ENCODE results near the gene MRPL4. TPM values are rescaled to one million over a fixed set of nuclear protein-coding genes. Genes with fewer than 3 reads are reported as not detected.
A peak's percentile ranks its signal among the peaks of the same experiment; 100 is the strongest.

Gene MRPL4
- total RNA-seq, 2 experiments from 2014 or later: 115 to 116 TPM

DNA sequence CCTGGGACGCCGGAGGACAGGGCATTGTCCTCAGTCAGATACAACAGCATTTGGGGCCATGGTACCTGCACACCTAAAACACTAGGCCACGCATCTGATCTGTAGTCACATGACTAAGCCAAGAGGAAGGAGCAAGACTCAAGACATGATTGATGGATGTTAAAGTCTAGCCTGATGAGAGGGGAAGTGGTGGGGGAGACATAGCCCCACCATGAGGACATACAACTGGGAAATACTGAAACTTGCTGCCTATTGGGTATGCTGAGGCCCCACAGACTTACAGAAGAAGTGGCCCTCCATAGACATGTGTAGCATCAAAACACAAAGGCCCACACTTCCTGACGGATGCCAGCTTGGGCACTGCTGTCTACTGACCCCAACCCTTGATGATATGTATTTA, 33.4 kb downstream of the MRPL4 start:
- Mint-ChIP-seq H3K27ac (no peak overlapping the region), H3K4me3 (no peak overlapping the region), H3K9me3 (no peaks in the 10 kb centered on the region), H3K36me3 (ENCODE audit: low read depth) (peaks cover 25% of the 10 kb centered on the region), H3K27me3 (ENCODE audit: low read depth) (peaks cover 24% of the 10 kb centered on the region), H3K4me1 (ENCODE audit: low read depth) (peaks cover 35% of the 10 kb centered on the region)
- CTCF ChIA-PET: interaction anchor here (1.8 kb wide), 1 partner anchor 14 kb away, joined by 8 read pairs; the partner anchor contains the start of gene ICAM1
- intact Hi-C loops (cut with micrococcal nuclease): loop anchor here (5.0 kb wide), 1 partner anchor 47 kb away; the partner anchor contains the start of gene RAVER1
- DNase-seq: no peak

DNA sequence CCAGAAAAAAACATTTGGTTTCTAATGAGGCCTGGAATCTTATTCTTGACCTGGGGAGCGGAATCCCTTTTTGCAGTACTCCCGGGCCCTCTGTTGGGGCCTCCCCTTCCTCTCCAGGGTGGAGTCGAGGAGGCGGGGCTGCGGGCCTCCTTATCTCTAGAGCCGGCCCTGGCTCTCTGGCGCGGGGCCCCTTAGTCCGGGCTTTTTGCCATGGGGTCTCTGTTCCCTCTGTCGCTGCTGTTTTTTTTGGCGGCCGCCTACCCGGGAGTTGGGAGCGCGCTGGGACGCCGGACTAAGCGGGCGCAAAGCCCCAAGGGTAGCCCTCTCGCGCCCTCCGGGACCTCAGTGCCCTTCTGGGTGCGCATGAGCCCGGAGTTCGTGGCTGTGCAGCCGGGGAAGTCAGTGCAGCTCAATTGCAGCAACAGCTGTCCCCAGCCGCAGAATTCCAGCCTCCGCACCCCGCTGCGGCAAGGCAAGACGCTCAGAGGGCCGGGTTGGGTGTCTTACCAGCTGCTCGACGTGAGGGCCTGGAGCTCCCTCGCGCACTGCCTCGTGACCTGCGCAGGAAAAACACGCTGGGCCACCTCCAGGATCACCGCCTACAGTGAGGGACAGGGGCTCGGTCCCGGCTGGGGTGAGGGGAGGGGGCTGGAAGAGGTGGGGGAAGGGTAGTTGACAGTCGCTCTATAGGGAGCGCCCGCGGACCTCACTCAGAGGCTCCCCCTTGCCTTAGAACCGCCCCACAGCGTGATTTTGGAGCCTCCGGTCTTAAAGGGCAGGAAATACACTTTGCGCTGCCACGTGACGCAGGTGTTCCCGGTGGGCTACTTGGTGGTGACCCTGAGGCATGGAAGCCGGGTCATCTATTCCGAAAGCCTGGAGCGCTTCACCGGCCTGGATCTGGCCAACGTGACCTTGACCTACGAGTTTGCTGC, 35.1 kb downstream of the MRPL4 start, which contains the start of gene ICAM4:
Gene ICAM4 (plus strand): TSS at position 153 of the 935 bp plus-strand sequence. CDS start 58 bp downstream, at position 211.
- H3K9me3 Mint-ChIP-seq: no peaks in the 10 kb centered on the region
- no peak within 1 kb of the TSS for H3K4me3 Mint-ChIP-seq

DNA sequence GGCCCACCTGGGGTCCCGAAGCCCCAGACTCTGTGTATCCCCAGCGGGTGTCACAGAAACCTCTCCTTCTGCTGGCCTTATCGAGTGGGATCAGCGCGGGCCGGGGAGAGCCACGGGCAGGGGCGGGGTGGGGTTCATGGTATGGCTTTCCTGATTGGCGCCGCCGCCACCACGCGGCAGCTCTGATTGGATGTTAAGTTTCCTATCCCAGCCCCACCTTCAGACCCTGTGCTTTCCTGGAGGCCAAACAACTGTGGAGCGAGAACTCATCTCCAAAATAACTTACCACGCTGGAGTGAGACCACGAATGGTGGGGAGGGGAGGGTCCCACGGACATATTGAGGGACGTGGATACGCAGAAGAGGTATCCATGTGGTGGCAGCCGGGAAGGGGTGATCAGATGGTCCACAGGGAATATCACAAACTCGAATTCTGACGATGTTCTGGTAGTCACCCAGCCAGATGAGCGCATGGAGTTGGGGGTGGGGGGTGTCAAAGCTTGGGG, 36.7 kb downstream of the MRPL4 start:
- intact Hi-C loops (cut with micrococcal nuclease): loop anchor here (1.0 to 5.0 kb wide), 2 partner anchors 17 to 44 kb away; partner anchors contain the start of genes ICAM1 and RAVER1

More for the DNA sequence above, 35.1 kb downstream of the MRPL4 start, which contains the start of gene ICAM4:
- DNase-seq: peak; percentile 51
- peaks cover 47% of the 10 kb centered on the region for H3K4me1 Mint-ChIP-seq (ENCODE audit: low read depth)
- H3K27ac Mint-ChIP-seq: no peak within 1 kb of the TSS
- H3K36me3 Mint-ChIP-seq (ENCODE audit: low read depth): peaks cover 21% of the 10 kb centered on the region
- CTCF ChIA-PET: interaction anchor here (0.5 to 3.6 kb wide), 8 partner anchors 16 to 331 kb away, joined by 3 to 13 read pairs (median 4); partner anchors contain the start of gene ICAM1
- H3K27me3 Mint-ChIP-seq (ENCODE audit: low read depth): peaks cover 41% of the 10 kb centered on the region
- intact Hi-C loops (cut with micrococcal nuclease): loop anchor here (1.0 to 5.0 kb wide), 2 partner anchors 8 to 45 kb away; partner anchors contain the start of gene RAVER1

DNA sequence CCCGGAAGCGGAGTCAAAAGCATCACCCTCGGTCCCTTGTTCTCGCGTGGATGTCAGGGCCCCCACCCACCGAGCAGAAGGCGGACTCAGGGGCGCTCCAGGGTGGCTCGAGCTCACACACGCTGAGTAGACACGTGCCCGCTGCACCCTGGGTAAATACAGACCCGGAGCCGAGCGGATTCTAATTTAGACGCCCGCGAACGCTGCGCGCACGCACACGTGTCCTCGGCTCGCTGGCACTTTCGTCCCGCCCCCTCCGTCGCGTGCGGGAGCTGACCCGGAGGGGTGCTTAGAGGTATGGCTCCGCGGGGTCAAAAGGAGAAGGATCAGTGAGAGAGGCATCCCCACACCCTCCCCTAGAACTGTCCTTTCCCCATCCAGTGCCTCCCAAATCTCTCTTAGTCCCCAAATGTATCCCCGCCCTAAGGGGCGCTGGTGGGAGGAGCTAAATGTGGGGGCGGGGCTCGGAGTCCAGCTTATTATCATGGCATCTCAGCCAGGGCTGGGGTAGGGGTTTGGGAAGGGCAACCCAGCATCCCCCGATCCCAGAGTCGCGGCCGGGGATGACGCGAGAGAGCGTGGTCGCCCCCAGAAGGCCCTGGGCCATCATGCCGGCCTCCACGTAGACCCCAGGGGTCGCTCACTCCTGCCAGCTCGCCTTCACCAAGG, 37.3 kb downstream of the MRPL4 start:
- no peak overlapping the region for H3K27ac Mint-ChIP-seq
- H3K9me3 Mint-ChIP-seq: no peaks in the 10 kb centered on the region
- peaks cover 63% of the 10 kb centered on the region for H3K27me3 Mint-ChIP-seq (ENCODE audit: low read depth)
- DNase-seq: peak; percentile 72
- CTCF ChIA-PET: interaction anchor here (0.5 to 3.6 kb wide), 10 partner anchors 9 to 600 kb away, joined by 3 to 13 read pairs (median 4); partner anchors contain the start of gene ICAM1
- H3K4me1 Mint-ChIP-seq (ENCODE audit: low read depth): peaks cover 64% of the 10 kb centered on the region
- intact Hi-C loops (cut with micrococcal nuclease): loop anchor here (1.0 to 5.0 kb wide), 2 partner anchors 18 to 43 kb away; partner anchors contain the start of genes ICAM1 and RAVER1
- peaks cover 14% of the 10 kb centered on the region for H3K36me3 Mint-ChIP-seq (ENCODE audit: low read depth)
- H3K4me3 Mint-ChIP-seq: peak overlapping the region; percentile 71

More for the DNA sequence above, 36.7 kb downstream of the MRPL4 start:
- CTCF ChIA-PET: interaction anchor here (0.6 to 3.6 kb wide), 9 partner anchors 9 to 129 kb away, joined by 3 to 13 read pairs (median 4); partner anchors contain the start of gene ICAM1
- Mint-ChIP-seq H3K27me3 (ENCODE audit: low read depth) (peaks cover 57% of the 10 kb centered on the region), H3K9me3 (no peaks in the 10 kb centered on the region), H3K4me1 (ENCODE audit: low read depth) (peaks cover 61% of the 10 kb centered on the region), H3K36me3 (ENCODE audit: low read depth) (peaks cover 18% of the 10 kb centered on the region), H3K27ac (no peak overlapping the region), H3K4me3 (peak overlapping the region; percentile 71)
- peak; percentile 46 for DNase-seq

DNA sequence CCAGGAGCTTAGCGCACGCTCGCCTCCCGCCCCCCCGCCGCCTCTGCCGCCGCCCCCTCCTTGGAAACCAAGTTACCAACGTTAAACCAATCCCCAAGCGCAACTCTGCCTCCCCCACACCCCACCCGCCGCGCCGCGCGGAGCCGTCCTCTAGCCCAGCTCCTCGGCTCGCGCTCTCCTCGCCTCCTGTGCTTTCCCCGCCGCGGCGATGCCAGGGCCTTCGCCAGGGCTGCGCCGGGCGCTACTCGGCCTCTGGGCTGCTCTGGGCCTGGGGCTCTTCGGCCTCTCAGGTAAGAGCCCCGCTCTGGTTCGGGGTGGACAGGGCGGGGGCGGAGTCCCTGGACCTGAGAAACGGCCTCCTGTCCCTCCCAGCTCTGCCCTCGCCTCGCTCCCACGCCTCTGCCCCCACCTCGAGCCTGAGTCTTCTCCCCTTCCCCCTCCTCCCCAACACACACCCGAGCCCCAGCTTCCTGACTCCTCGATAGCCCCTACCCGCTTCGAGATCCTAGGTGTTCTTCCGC, 37.9 kb downstream of the MRPL4 start, which contains the start of gene ICAM5:
Gene ICAM5 (plus strand): TSS at position 117 of the 521 bp plus-strand sequence. CDS start 92 bp downstream, at position 209.
- intact Hi-C loops (cut with micrococcal nuclease): loop anchor here (1.0 to 5.0 kb wide), 2 partner anchors 19 to 42 kb away; partner anchors contain the start of genes ICAM1 and RAVER1
- no peaks in the 10 kb centered on the region for H3K9me3 Mint-ChIP-seq
- H3K27ac Mint-ChIP-seq: no peak within 1 kb of the TSS
- CTCF ChIA-PET: interaction anchor here (0.5 to 3.6 kb wide), 8 partner anchors 10 to 600 kb away, joined by 4 to 13 read pairs (median 6); partner anchors contain the start of gene ICAM1
- DNase-seq: no peak
- peaks cover 69% of the 10 kb centered on the region for H3K4me1 Mint-ChIP-seq (ENCODE audit: low read depth)
- peaks cover 69% of the 10 kb centered on the region for H3K27me3 Mint-ChIP-seq (ENCODE audit: low read depth)
- peak within 1 kb of the TSS; percentile 71 for H3K4me3 Mint-ChIP-seq
- H3K36me3 Mint-ChIP-seq (ENCODE audit: low read depth): peaks cover 13% of the 10 kb centered on the region

DNA sequence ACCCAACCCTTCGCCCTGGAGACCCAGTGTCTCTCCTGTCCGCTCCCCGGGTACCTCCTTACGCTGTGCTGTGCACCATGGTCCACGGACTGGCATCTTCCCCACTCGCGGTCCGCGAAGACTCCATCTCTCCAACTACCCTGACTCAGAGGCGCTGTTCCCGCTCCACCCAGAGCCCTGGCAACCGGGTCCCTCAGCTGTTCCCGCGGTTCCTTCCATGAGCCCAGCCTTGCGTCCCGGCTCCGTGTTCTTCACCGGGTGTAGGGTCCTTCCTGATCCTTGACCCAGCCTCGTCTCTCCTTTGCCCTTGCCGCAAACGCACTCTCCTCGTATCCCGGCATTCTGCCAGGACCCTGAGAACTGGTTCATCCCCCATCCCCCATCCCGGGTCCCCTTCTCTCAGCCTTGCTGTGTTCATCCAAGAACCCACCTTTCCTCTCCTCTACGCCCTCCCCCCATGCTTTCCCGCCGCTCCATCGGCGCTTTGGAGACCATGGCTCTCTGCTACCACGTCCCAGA, 38.4 kb downstream of the MRPL4 start:
- CTCF ChIA-PET: interaction anchor here (1.5 to 3.6 kb wide), 5 partner anchors 20 to 100 kb away, joined by 7 to 13 read pairs (median 9); partner anchors contain the start of gene ICAM1
- H3K27me3 Mint-ChIP-seq (ENCODE audit: low read depth): peaks cover 71% of the 10 kb centered on the region

DNA sequence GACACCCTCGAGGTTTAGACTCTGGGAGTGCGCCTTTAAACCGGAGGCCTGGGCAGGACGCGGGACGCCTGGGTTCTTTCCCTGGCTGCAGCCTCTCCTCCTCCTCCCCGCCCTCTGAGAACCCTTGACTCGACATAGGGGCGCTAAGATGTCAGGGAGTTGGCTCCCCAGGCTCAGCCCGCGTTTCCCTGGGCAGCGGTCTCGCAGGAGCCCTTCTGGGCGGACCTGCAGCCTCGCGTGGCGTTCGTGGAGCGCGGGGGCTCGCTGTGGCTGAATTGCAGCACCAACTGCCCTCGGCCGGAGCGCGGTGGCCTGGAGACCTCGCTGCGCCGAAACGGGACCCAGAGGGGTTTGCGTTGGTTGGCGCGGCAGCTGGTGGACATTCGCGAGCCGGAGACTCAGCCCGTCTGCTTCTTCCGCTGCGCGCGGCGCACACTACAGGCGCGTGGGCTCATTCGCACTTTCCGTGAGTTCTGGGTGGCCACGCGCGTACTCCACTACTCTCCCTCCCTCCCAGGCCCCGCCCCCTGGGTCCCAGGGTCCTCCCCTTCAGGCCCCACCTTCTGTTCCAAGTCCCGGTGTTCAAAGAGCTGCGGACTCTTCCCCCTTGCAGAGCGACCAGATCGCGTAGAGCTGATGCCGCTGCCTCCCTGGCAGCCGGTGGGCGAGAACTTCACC, 39.0 kb downstream of the MRPL4 start:
- Mint-ChIP-seq H3K27me3 (ENCODE audit: low read depth) (peaks cover 77% of the 10 kb centered on the region), H3K36me3 (ENCODE audit: low read depth) (peaks cover 5% of the 10 kb centered on the region), H3K4me1 (ENCODE audit: low read depth) (peaks cover 78% of the 10 kb centered on the region), H3K9me3 (no peaks in the 10 kb centered on the region), H3K27ac (no peak overlapping the region), H3K4me3 (peak overlapping the region; percentile 71)
- CTCF ChIA-PET: interaction anchor here (0.6 to 3.6 kb wide), 6 partner anchors 20 to 101 kb away, joined by 3 to 13 read pairs (median 7); partner anchors contain the start of genes ICAM1 and RAVER1
- peak; percentile 48 for DNase-seq
- intact Hi-C loops (cut with micrococcal nuclease): no loop called here

More for the DNA sequence above, 38.4 kb downstream of the MRPL4 start:
- intact Hi-C loops (cut with micrococcal nuclease): no loop called here
- peak overlapping the region; percentile 71 for H3K4me3 Mint-ChIP-seq
- peaks cover 7% of the 10 kb centered on the region for H3K36me3 Mint-ChIP-seq (ENCODE audit: low read depth)
- no peaks in the 10 kb centered on the region for H3K9me3 Mint-ChIP-seq
- DNase-seq: no peak
- H3K27ac Mint-ChIP-seq: no peak overlapping the region
- H3K4me1 Mint-ChIP-seq (ENCODE audit: low read depth): peaks cover 72% of the 10 kb centered on the region

DNA sequence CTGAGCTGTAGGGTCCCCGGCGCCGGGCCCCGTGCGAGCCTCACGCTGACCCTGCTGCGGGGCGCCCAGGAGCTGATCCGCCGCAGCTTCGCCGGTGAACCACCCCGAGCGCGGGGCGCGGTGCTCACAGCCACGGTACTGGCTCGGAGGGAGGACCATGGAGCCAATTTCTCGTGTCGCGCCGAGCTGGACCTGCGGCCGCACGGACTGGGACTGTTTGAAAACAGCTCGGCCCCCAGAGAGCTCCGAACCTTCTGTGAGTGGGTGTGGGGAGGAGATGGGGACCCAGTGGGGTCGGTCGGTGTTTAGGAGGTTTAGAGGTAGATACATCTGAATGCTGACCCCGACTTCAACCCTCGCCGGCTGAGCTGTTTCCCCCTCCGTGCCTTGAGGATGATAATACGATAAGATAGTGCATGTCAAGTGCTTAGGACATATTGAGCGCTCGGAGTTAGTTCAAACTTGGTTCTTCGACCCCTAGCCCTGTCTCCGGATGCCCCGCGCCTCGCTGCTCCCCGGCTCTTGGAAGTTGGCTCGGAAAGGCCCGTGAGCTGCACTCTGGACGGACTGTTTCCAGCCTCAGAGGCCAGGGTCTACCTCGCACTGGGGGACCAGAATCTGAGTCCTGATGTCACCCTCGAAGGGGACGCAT, 39.7 kb downstream of the MRPL4 start:
- DNase-seq: no peak
- no peak overlapping the region for H3K27ac Mint-ChIP-seq
- H3K9me3 Mint-ChIP-seq: no peaks in the 10 kb centered on the region
- peak overlapping the region; percentile 52 for H3K4me3 Mint-ChIP-seq
- intact Hi-C loops (cut with micrococcal nuclease): no loop called here
- H3K27me3 Mint-ChIP-seq (ENCODE audit: low read depth): peaks cover 79% of the 10 kb centered on the region
- CTCF ChIA-PET: interaction anchor here (0.6 to 1.7 kb wide), 5 partner anchors 20 to 100 kb away, joined by 3 to 11 read pairs (median 7); partner anchors contain the start of genes ICAM1 and RAVER1
- H3K36me3 Mint-ChIP-seq (ENCODE audit: low read depth): peaks cover 1% of the 10 kb centered on the region
- H3K4me1 Mint-ChIP-seq (ENCODE audit: low read depth): peaks cover 73% of the 10 kb centered on the region

DNA sequence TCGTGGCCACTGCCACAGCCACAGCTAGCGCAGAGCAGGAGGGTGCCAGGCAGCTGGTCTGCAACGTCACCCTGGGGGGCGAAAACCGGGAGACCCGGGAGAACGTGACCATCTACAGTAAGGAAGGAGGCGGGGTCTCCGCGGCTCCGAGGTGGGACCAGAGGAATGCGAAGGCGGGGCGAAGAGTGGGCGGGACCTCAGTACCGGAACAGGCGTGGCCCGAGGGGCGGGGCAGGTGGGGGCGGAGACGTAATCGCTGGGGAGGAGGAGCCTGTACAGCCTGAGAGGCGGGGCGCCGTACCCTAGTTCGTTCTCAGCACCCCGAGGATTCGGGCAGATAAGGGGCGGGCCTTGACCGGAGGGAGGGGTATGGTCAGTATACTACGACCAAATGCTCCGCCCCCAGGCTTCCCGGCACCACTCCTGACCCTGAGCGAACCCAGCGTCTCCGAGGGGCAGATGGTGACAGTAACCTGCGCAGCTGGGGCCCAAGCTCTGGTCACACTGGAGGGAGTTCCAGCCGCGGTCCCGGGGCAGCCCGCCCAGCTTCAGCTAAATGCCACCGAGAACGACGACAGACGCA, 40.3 kb downstream of the MRPL4 start:
- peaks cover 77% of the 10 kb centered on the region for H3K27me3 Mint-ChIP-seq (ENCODE audit: low read depth)
- intact Hi-C loops (cut with micrococcal nuclease): no loop called here
- H3K9me3 Mint-ChIP-seq: no peaks in the 10 kb centered on the region
- H3K4me3 Mint-ChIP-seq: peak overlapping the region; percentile 52
- H3K27ac Mint-ChIP-seq: no peak overlapping the region
- H3K4me1 Mint-ChIP-seq (ENCODE audit: low read depth): peaks cover 66% of the 10 kb centered on the region
- DNase-seq: peak; percentile 80
- CTCF ChIA-PET: interaction anchor here (1.0 to 1.7 kb wide), 4 partner anchors 21 to 98 kb away, joined by 3 to 11 read pairs (median 7); partner anchors contain the start of genes ICAM1 and RAVER1
- H3K36me3 Mint-ChIP-seq (ENCODE audit: low read depth): peaks cover 1% of the 10 kb centered on the region

All from activated naive CD4-positive, alpha-beta T cell treated with anti-CD3 and anti-CD28 coated beads for 36 hours (primary cell).